HepG2 (cell line): Measurements from ENCODE around the gene GABBR2. TPM values are rescaled to one million over a fixed set of nuclear protein-coding genes. Genes with fewer than 3 reads are reported as not detected.

Source experiments
- ATAC-seq: fragments of 200-7000 bp; cut with Tn5 transposase; 3 replicates; pipeline ENCODE4 v1.9.1; 2020; ENCODE audit warnings: mild to moderate bottlenecking, moderate library complexity
- BruUV-seq: library from RNA; stranded (reverse); fragments of 400-500 nt; replicated peaks from 2 replicates; lab custom pipeline; 2021; lab: Mats Ljungman, UMichigan
- CTCF ChIA-PET: fragments of 300-600 bp; formaldehyde crosslinking; extraction: SDS; loops from one replicate; lab custom pipeline; 2021; ENCODE audit warnings: low total read pairs, inconsistent platforms, low intra/inter-chr PET ratio; lab: Yijun Ruan, JAX
- POLR2A ChIA-PET: fragments of 350-600 bp; sonication (Branson Sonifier 250); formaldehyde crosslinking; loops from one replicate; lab custom pipeline; 2020; ENCODE audit warnings: antibody characterized with exemption, inconsistent platforms; lab: Yijun Ruan, JAX
- DNase-seq: peaks from one replicate; pipeline ENCODE4 v3.0.0-alpha.2; 2015; ENCODE audit warnings: low spot score
- FAIRE-seq: peaks from 3 replicates; lab custom pipeline; 2011; peaks lifted over from hg19 to GRCh38; lab: Jason Lieb, UNC
- H2AFZ ChIP-seq: one replicate; pipeline ENCODE4 v1.6.1; 2011; ENCODE audit warnings: low read length, inconsistent platforms
- H3K27ac ChIP-seq: fragments of 300-600 bp; 3 replicates; pipeline ENCODE4 v1.8.0; 2011; ENCODE audit warnings: mixed run types, mild to moderate bottlenecking, mixed read lengths, low read length, inconsistent platforms; ENCODE audit not compliant: insufficient read depth; ENCODE audit errors: extremely low read length
- H3K27me3 ChIP-seq, 2 experiments: fragments of 200-600 bp in 1 of 2; 2 replicates in 1 of 2; 3 replicates in 1 of 2; pipeline versions ENCODE4 v1.6.0 to v1.8.0; 2011; ENCODE audit warnings: low read length in 2 of 2, mild to moderate bottlenecking in 2 of 2, moderate library complexity in 2 of 2, inconsistent platforms in 1 of 2; ENCODE audit not compliant: insufficient read depth in 2 of 2, control insufficient read depth in 1 of 2
- H3K36me3 ChIP-seq, 2 experiments: fragments of 200-600 bp in 1 of 2; replicated peaks in 1 of 2; 2 replicates in 1 of 2; 3 replicates in 1 of 2; pipeline versions ENCODE4 v1.5.1 to v1.8.0; 2011; ENCODE audit warnings: low read length in 2 of 2, inconsistent platforms in 1 of 2; ENCODE audit not compliant: insufficient read depth in 2 of 2, control insufficient read depth in 1 of 2
- H3K4me1 ChIP-seq: 2 replicates; pipeline ENCODE4 v1.5.1; 2012; ENCODE audit warnings: low read length, inconsistent platforms; ENCODE audit not compliant: insufficient read depth
- H3K4me2 ChIP-seq: 2 replicates; pipeline ENCODE4 v1.6.0; 2011; ENCODE audit warnings: low read depth, low read length, inconsistent platforms
- H3K4me3 ChIP-seq, 3 experiments: fragments of 200-600 bp in 1 of 3; sonication (generic), shearing (Covaris generic) in 1 of 3; replicated peaks in 1 of 3; 2 replicates each; pipeline ENCODE4 v1.5.1; 2011 to 2016; ENCODE audit warnings: low read length in 3 of 3, inconsistent platforms in 2 of 3, low read depth in 2 of 3, mild to moderate bottlenecking in 2 of 3, control low read depth in 1 of 3, mixed read lengths in 1 of 3; ENCODE audit not compliant: insufficient read depth in 1 of 3
- H3K79me2 ChIP-seq: one replicate; pipeline ENCODE4 v1.6.1; 2011; ENCODE audit warnings: low read length, inconsistent platforms; ENCODE audit not compliant: insufficient read depth
- H3K9ac ChIP-seq: 2 replicates; pipeline ENCODE4 v1.6.0; 2011; ENCODE audit warnings: mild to moderate bottlenecking, low read depth, low read length, inconsistent platforms; ENCODE audit not compliant: insufficient read depth
- H3K9me3 ChIP-seq: 2 replicates; pipeline ENCODE4 v1.5.1; 2012; ENCODE audit warnings: mild to moderate bottlenecking, low read length
- H4K20me1 ChIP-seq: 2 replicates; pipeline ENCODE4 v1.6.0; 2011; ENCODE audit warnings: inconsistent platforms, mild to moderate bottlenecking, low read length, moderate library complexity; ENCODE audit not compliant: insufficient read depth
- AKNA ChIP-seq: sonication (generic); formaldehyde crosslinking; IDR thresholded peaks from 2 replicates; pipeline ENCODE4 v1.4.0; 2020; ENCODE audit warnings: missing genetic modification reagents, borderline replicate concordance
- FOXP4 ChIP-seq: sonication (generic); formaldehyde crosslinking; IDR thresholded peaks from 2 replicates; pipeline ENCODE4 v1.4.0; 2020; ENCODE audit warnings: missing genetic modification reagents
- HNRNPK ChIP-seq: fragments of 200-400 bp; formaldehyde crosslinking; IDR thresholded peaks from 2 replicates; pipeline ENCODE4 v1.6.1; 2018; ENCODE audit warnings: low read length, low read depth, moderate library complexity, mild to moderate bottlenecking; ENCODE audit not compliant: poor library complexity, severe bottlenecking
- MNT ChIP-seq: fragments of 450-650 bp; IDR thresholded peaks from 2 replicates; pipeline ENCODE4 v1.6.1; 2016
- TSC22D2 ChIP-seq: sonication (generic); formaldehyde crosslinking; IDR thresholded peaks from 2 replicates; pipeline ENCODE4 v1.5.1; 2020; ENCODE audit warnings: missing genetic modification reagents, mild to moderate bottlenecking, borderline replicate concordance
- ZBTB7B ChIP-seq: sonication (generic); formaldehyde crosslinking; IDR thresholded peaks from 2 replicates; pipeline ENCODE4 v1.4.0; 2020; ENCODE audit warnings: missing genetic modification reagents
- ZNF33A ChIP-seq: sonication (generic); formaldehyde crosslinking; IDR thresholded peaks from 2 replicates; pipeline ENCODE4 v1.5.1; 2020; ENCODE audit warnings: missing genetic modification reagents, mild to moderate bottlenecking, moderate library complexity, borderline replicate concordance
- ZNF362 ChIP-seq: sonication (generic); formaldehyde crosslinking; IDR thresholded peaks from 2 replicates; pipeline ENCODE4 v1.4.0; 2020; ENCODE audit warnings: missing genetic modification reagents, mild to moderate bottlenecking, borderline replicate concordance
- ZNF549 ChIP-seq: sonication (generic); formaldehyde crosslinking; IDR thresholded peaks from 2 replicates; pipeline ENCODE4 v1.5.0; 2020; ENCODE audit warnings: missing genetic modification reagents
- ZNF558 ChIP-seq: sonication (generic); formaldehyde crosslinking; IDR thresholded peaks from 2 replicates; pipeline ENCODE4 v1.9.0; 2022; ENCODE audit warnings: mild to moderate bottlenecking, missing genetic modification reagents, borderline replicate concordance
- ZNF564 ChIP-seq: sonication (generic); formaldehyde crosslinking; IDR thresholded peaks from 2 replicates; pipeline ENCODE4 v1.8.1; 2023; ENCODE audit warnings: mild to moderate bottlenecking, missing genetic modification reagents
- ZNF773 ChIP-seq: sonication (generic); formaldehyde crosslinking; IDR thresholded peaks from 2 replicates; pipeline ENCODE4 v1.4.0; 2020; ENCODE audit warnings: missing genetic modification reagents, borderline replicate concordance
- ZSCAN31 ChIP-seq: sonication (generic); formaldehyde crosslinking; IDR thresholded peaks from 2 replicates; pipeline ENCODE4 v1.5.0; 2020; ENCODE audit warnings: low read depth, mild to moderate bottlenecking, missing genetic modification reagents
- WGBS: methylation state at CpG from one replicate; pipeline ENCODE4 v1.1.6; 2017; ENCODE audit warnings: low lambda C conversion rate; 5-methylcytosine and 5-hydroxymethylcytosine counted together
- in situ Hi-C: cut with HindIII; loops from 2 replicates; pipeline ENCODE4 v1.10.0; 2017; ENCODE audit warnings: low pct_unique_long_range_greater_than_20kb; ENCODE audit not compliant: extremely low pct_ligation_motif_present
- intact Hi-C: fragments of 100-400 bp; cut with micrococcal nuclease; formaldehyde crosslinking; loops from one replicate; pipeline ENCODE4 v1.10.0; 2022; ENCODE audit not compliant: unreplicated experiment
- polyA plus RNA-seq, 8 experiments: library from polyadenylated mRNA; depleted of rRNA in 3 of 8; stranded (reverse) in 7 of 8; unstranded in 1 of 8; fragments of >200 nt; fragmentation: Illumina TruSeq in 4 of 8; extraction: Trizol in 4 of 8; gene quantifications; 2 replicates each; pipeline versions ENCODE4 v1.2.1 to v1.2.3, GENCODE V29; 2011 to 2016; ENCODE audit warnings: low read depth in 4 of 8, missing spikeins in 1 of 8, mixed read lengths in 1 of 8; ENCODE audit not compliant: insufficient read depth in 1 of 8
- total RNA-seq, 5 experiments: library from RNA; depleted of rRNA; stranded (reverse); fragments of >200 nt; fragmentation: Illumina TruSeq; extraction: Trizol; gene quantifications; 2 replicates each; pipeline ENCODE4 v1.2.3, GENCODE V29; 2016; ENCODE audit warnings: low read depth in 1 of 5

The GABBR2 gene
- total and polyA plus RNA-seq, 2 of the 13 experiments (the other 11 are each of a cell fraction or from before 2014, with no cell fraction given), result 0.02 TPM; not detected in 1

GRCh38 chr9:98540476-98540875 is 168.3 kb downstream of the GABBR2 start:
- FAIRE-seq, result no peak
- CTCF ChIA-PET, result no interaction called here
- in situ Hi-C loops, result no loop called here
- H2AFZ ChIP-seq, result no peak overlapping the region
- H3K4me1 ChIP-seq, result no peaks in the 10 kb centered on the region
- TF ChIP-seq ZNF33A (CRISPR knock-in tag) (no peak), ZNF773 (no peak), AKNA (CRISPR knock-in tag) (no peak), FOXP4 (CRISPR knock-in tag) (no peak), ZBTB7B (no peak), TSC22D2 (CRISPR knock-in tag) (no peak), HNRNPK (no peak), ZNF362 (CRISPR knock-in tag) (no peak), ZSCAN31 (CRISPR knock-in tag) (no peak), ZNF564 (no peak), MNT (no peak), ZNF558 (no peak), ZNF549 (CRISPR knock-in tag) (no peak)
- H3K79me2 ChIP-seq, result no peaks in the 10 kb centered on the region
- H3K4me2 ChIP-seq, result no peak overlapping the region
- H3K27ac ChIP-seq, result no peak overlapping the region
- ATAC-seq, result no peak
- POLR2A ChIA-PET, result no interaction called here
- H3K27me3 ChIP-seq, result no peaks in the 10 kb centered on the region
- no TSS peak for BruUV-seq
- WGBS, result 17% methylated on average over 3 of the region's 4 CpGs
- no peaks in the 10 kb centered on the region for H3K36me3 ChIP-seq
- no peaks in the 10 kb centered on the region for H3K9me3 ChIP-seq
- intact Hi-C loops, result no loop called here
- DNase-seq, result no peak
- no peak overlapping the region for H3K4me3 ChIP-seq
- H3K9ac ChIP-seq, result no peak overlapping the region
- H4K20me1 ChIP-seq, result 0 out of 2 replicates have a peak, but pooled peaks cover 2% of the 10 kb centered on the region
